Islet of Langerhans (tissue), 1 donor: Measurements from ENCODE around the gene QKI.
"Not testable (repeated sequence)": the region's sequence is repeated elsewhere in the genome, so short reads cannot be mapped to it uniquely, and the experiment has no call there.

Source experiments
- FAIRE-seq: peaks from one replicate; lab custom pipeline; 2011; peaks lifted over from hg19 to GRCh38; lab: Jason Lieb, UNC

QKI gene

GRCh38 chr6:163583558-163583957 is 169.0 kb downstream of the QKI start:
- no peak for FAIRE-seq

- no peak for FAIRE-seq
Measured at GRCh38 chr6:163585932-163586437, 171.5 kb downstream of the QKI start.

- FAIRE-seq: no peak
Measured at GRCh38 chr6:163586888-163587287, 172.4 kb downstream of the QKI start.

GRCh38 chr6:163588220-163588919 is 173.9 kb downstream of the QKI start:
- FAIRE-seq: no peak

GRCh38 chr6:163589387-163589786 is 174.9 kb downstream of the QKI start:
- FAIRE-seq: no peak

GRCh38 chr6:163590132-163590531 is 175.6 kb downstream of the QKI start:
- FAIRE-seq: not testable (repeated sequence)

GRCh38 chr6:163592872-163593271 is 178.4 kb downstream of the QKI start:
- FAIRE-seq: no peak

GRCh38 chr6:163596174-163596573 is 181.7 kb downstream of the QKI start:
- FAIRE-seq: no peak

GRCh38 chr6:163599136-163599535 is 184.6 kb downstream of the QKI start:
- FAIRE-seq: no peak

GRCh38 chr6:163599684-163600083 is 185.2 kb downstream of the QKI start:
- FAIRE-seq: no peak

GRCh38 chr6:163600331-163600730 is 185.8 kb downstream of the QKI start:
- no peak for FAIRE-seq

- no peak for FAIRE-seq
Measured at GRCh38 chr6:163600781-163601180, 186.3 kb downstream of the QKI start.

- FAIRE-seq: no peak
Measured at GRCh38 chr6:163602851-163603250, 188.3 kb downstream of the QKI start.

GRCh38 chr6:163603395-163603794 is 188.9 kb downstream of the QKI start:
- FAIRE-seq: no peak

GRCh38 chr6:163605385-163606097 is 191.0 kb downstream of the QKI start:
- no peak for FAIRE-seq

GRCh38 chr6:163607792-163608191 is 193.3 kb downstream of the QKI start:
- FAIRE-seq: no peak

GRCh38 chr6:163608204-163608644 is 193.7 kb downstream of the QKI start:
- no peak for FAIRE-seq

GRCh38 chr6:163612200-163612599 is 197.7 kb downstream of the QKI start:
- no peak for FAIRE-seq

GRCh38 chr6:163613025-163613424 is 198.5 kb downstream of the QKI start:
- FAIRE-seq: no peak

- FAIRE-seq: no peak
Measured at GRCh38 chr6:163613668-163614067, 199.2 kb downstream of the QKI start.

GRCh38 chr6:163616452-163616851 is 201.9 kb downstream of the QKI start:
- FAIRE-seq: no peak

- no peak for FAIRE-seq
Measured at GRCh38 chr6:163617549-163617948, 203.0 kb downstream of the QKI start.

- no peak for FAIRE-seq
Measured at GRCh38 chr6:163620101-163620500, 205.6 kb downstream of the QKI start.
